ENCODE data around the gene FOXN1. TPM values are rescaled to one million over a fixed set of nuclear protein-coding genes. Genes with fewer than 3 reads are reported as not detected.

FOXN1 gene
- total and polyA plus RNA-seq, 7 experiments from 2014 or later, result not detected

- Mint-ChIP-seq H3K36me3 (no peaks in the 10 kb centered on the region), H3K4me3 (no peak overlapping the region), H3K4me1 (peaks cover 0 to 2% (median 0%) of the 10 kb centered on the region in 7 donors), H3K27me3 (no peaks in the 10 kb centered on the region), H3K9me3 (no peaks in the 10 kb centered on the region), H3K27ac (no peak overlapping the region)
- intact Hi-C loops (cut with micrococcal nuclease), result no loop called here
- no peak for ATAC-seq
- H3K36me3 ChIP-seq (ENCODE audit: control insufficient read depth in 2 of 3, insufficient read depth in 3 of 3, low read length in 3 of 3), result no peaks in the 10 kb centered on the region
- H3K27ac ChIP-seq (ENCODE audit: low read depth, low read length), result no peak overlapping the region
- no peaks in the 10 kb centered on the region for H3K9me3 ChIP-seq (ENCODE audit: control insufficient read depth in 2 of 3, low read length in 3 of 3)
- CTCF ChIA-PET, result interaction anchor here (0.8 to 1.4 kb wide), 2 partner anchors 120 to 126 kb away, joined by 3 to 5 read pairs; no protein-coding TSS in a partner anchor
- DNase-seq, result no peak
- no peaks in the 10 kb centered on the region for H3K4me1 ChIP-seq (ENCODE audit: control insufficient read depth in 2 of 2, insufficient read depth in 2 of 2, low read length in 2 of 2)
- no peaks in the 10 kb centered on the region for H3K27me3 ChIP-seq (ENCODE audit: control insufficient read depth in 2 of 2, insufficient read depth in 2 of 2, low read length in 2 of 2)
- no peak overlapping the region for H3K4me3 ChIP-seq (ENCODE audit: low read length)
- POLR2A ChIA-PET, result no interaction called here
These were observed 13.5 kb upstream of the FOXN1 start for GRCh38 chr17:28492352-28493310.

GRCh38 chr17:28493460-28493859, 12.7 kb upstream of the FOXN1 start:
- CTCF ChIA-PET, result interaction anchor here (1.2 to 1.4 kb wide), 3 partner anchors 44 to 119 kb away, joined by 5 to 8 read pairs (median 5); no protein-coding TSS in a partner anchor

GRCh38 chr17:28494445-28495188, 11.5 kb upstream of the FOXN1 start:
- Histone ChIP-seq H3K4me3 (ENCODE audit: low read length) (no peak overlapping the region), H3K36me3 (ENCODE audit: control insufficient read depth in 2 of 3, insufficient read depth in 3 of 3, low read length in 3 of 3) (no peaks in the 10 kb centered on the region), H3K27ac (ENCODE audit: low read depth, low read length) (no peak overlapping the region), H3K27me3 (ENCODE audit: control insufficient read depth in 2 of 2, insufficient read depth in 2 of 2, low read length in 2 of 2) (no peaks in the 10 kb centered on the region), H3K4me1 (ENCODE audit: control insufficient read depth in 2 of 2, insufficient read depth in 2 of 2, low read length in 2 of 2) (no peaks in the 10 kb centered on the region), H3K9me3 (ENCODE audit: control insufficient read depth in 2 of 3, low read length in 3 of 3) (no peaks in the 10 kb centered on the region)
- DNase-seq (peak; percentile 56 to 85 (median 73)), ATAC-seq (peak; percentile 90)
- CTCF ChIA-PET, result interaction anchor here (0.8 to 2.3 kb wide), 6 partner anchors 43 to 181 kb away, joined by 3 to 19 read pairs (median 4); no protein-coding TSS in a partner anchor
- no peaks in the 10 kb centered on the region for H3K9me3 Mint-ChIP-seq
- no peaks in the 10 kb centered on the region for H3K27me3 Mint-ChIP-seq
- no peak overlapping the region for H3K4me3 Mint-ChIP-seq
- H3K36me3 Mint-ChIP-seq, result no peaks in the 10 kb centered on the region
- H3K27ac Mint-ChIP-seq, result no peak overlapping the region
- peaks cover 0 to 2% (median 0%) of the 10 kb centered on the region in 7 donors for H3K4me1 Mint-ChIP-seq
- intact Hi-C loops (cut with micrococcal nuclease), result loop anchor here (1.0 to 2.0 kb wide), 6 partner anchors 46 to 153 kb away; no protein-coding TSS in a partner anchor
- POLR2A ChIA-PET, result no interaction called here

More at GRCh38 chr17:28493460-28493859, 12.7 kb upstream of the FOXN1 start:
- no peak for ATAC-seq
- POLR2A ChIA-PET, result no interaction called here
- Histone ChIP-seq H3K4me1 (ENCODE audit: control insufficient read depth in 2 of 2, insufficient read depth in 2 of 2, low read length in 2 of 2) (no peaks in the 10 kb centered on the region), H3K9me3 (ENCODE audit: control insufficient read depth in 2 of 3, low read length in 3 of 3) (no peaks in the 10 kb centered on the region), H3K27ac (ENCODE audit: low read depth, low read length) (no peak overlapping the region), H3K4me3 (ENCODE audit: low read length) (no peak overlapping the region), H3K27me3 (ENCODE audit: control insufficient read depth in 2 of 2, insufficient read depth in 2 of 2, low read length in 2 of 2) (no peaks in the 10 kb centered on the region), H3K36me3 (ENCODE audit: control insufficient read depth in 2 of 3, insufficient read depth in 3 of 3, low read length in 3 of 3) (no peaks in the 10 kb centered on the region)
- H3K27me3 Mint-ChIP-seq, result no peaks in the 10 kb centered on the region
- DNase-seq, result no peak
- no peak overlapping the region for H3K4me3 Mint-ChIP-seq
- no peaks in the 10 kb centered on the region for H3K9me3 Mint-ChIP-seq
- H3K27ac Mint-ChIP-seq, result no peak overlapping the region
- H3K36me3 Mint-ChIP-seq, result no peaks in the 10 kb centered on the region
- intact Hi-C loops (cut with micrococcal nuclease), result no loop called here
- peaks cover 0 to 2% (median 0%) of the 10 kb centered on the region in 7 donors for H3K4me1 Mint-ChIP-seq

GRCh38 chr17:28495635-28496034, 10.5 kb upstream of the FOXN1 start:
- no peaks in the 10 kb centered on the region for H3K4me1 ChIP-seq (ENCODE audit: control insufficient read depth in 2 of 2, insufficient read depth in 2 of 2, low read length in 2 of 2)
- no peak overlapping the region for H3K4me3 Mint-ChIP-seq
- H3K27ac Mint-ChIP-seq, result peak overlapping the region in 1 of 9 donors; percentile 60
- H3K36me3 Mint-ChIP-seq, result no peaks in the 10 kb centered on the region
- intact Hi-C loops (cut with micrococcal nuclease), result loop anchor here (2.0 kb wide), 2 partner anchors 53 to 93 kb away; no protein-coding TSS in a partner anchor
- no peak overlapping the region for H3K27ac ChIP-seq (ENCODE audit: low read depth, low read length)
- H3K27me3 ChIP-seq (ENCODE audit: control insufficient read depth in 2 of 2, insufficient read depth in 2 of 2, low read length in 2 of 2), result no peaks in the 10 kb centered on the region
- CTCF ChIA-PET, result interaction anchor here (0.7 to 2.3 kb wide), 5 partner anchors 54 to 180 kb away, joined by 3 to 19 read pairs (median 3); no protein-coding TSS in a partner anchor
- no peak overlapping the region for H3K4me3 ChIP-seq (ENCODE audit: low read length)
- ATAC-seq (no peak), DNase-seq (no peak)
- H3K27me3 Mint-ChIP-seq, result no peaks in the 10 kb centered on the region
- peaks cover 0 to 2% (median 0%) of the 10 kb centered on the region in 7 donors for H3K4me1 Mint-ChIP-seq
- H3K9me3 Mint-ChIP-seq, result no peaks in the 10 kb centered on the region
- H3K36me3 ChIP-seq (ENCODE audit: control insufficient read depth in 2 of 3, insufficient read depth in 3 of 3, low read length in 3 of 3), result no peaks in the 10 kb centered on the region
- POLR2A ChIA-PET, result interaction anchor here (0.9 kb wide), 1 partner anchor 36 kb away, joined by 3 read pairs; no protein-coding TSS in a partner anchor
- H3K9me3 ChIP-seq (ENCODE audit: control insufficient read depth in 2 of 3, low read length in 3 of 3), result no peaks in the 10 kb centered on the region

GRCh38 chr17:28497931-28498330, 8.2 kb upstream of the FOXN1 start:
- H3K4me3 ChIP-seq (ENCODE audit: low read length), result no peak overlapping the region
- DNase-seq, result no peak
- Mint-ChIP-seq H3K36me3 (no peaks in the 10 kb centered on the region), H3K9me3 (no peaks in the 10 kb centered on the region), H3K4me3 (no peak overlapping the region), H3K27me3 (no peaks in the 10 kb centered on the region), H3K27ac (no peak overlapping the region), H3K4me1 (peaks cover 0 to 2% (median 0%) of the 10 kb centered on the region in 7 donors)
- intact Hi-C loops (cut with micrococcal nuclease), result no loop called here
- no peaks in the 10 kb centered on the region for H3K36me3 ChIP-seq (ENCODE audit: control insufficient read depth in 2 of 3, insufficient read depth in 3 of 3, low read length in 3 of 3)
- no peaks in the 10 kb centered on the region for H3K9me3 ChIP-seq (ENCODE audit: control insufficient read depth in 2 of 3, low read length in 3 of 3)
- H3K27ac ChIP-seq (ENCODE audit: low read depth, low read length), result no peak overlapping the region
- ATAC-seq, result no peak
- ChIA-PET CTCF (interaction anchor here (1.7 kb wide), 1 partner anchor 55 kb away, joined by 3 read pairs; no protein-coding TSS in a partner anchor), POLR2A (no interaction called here)
- H3K27me3 ChIP-seq (ENCODE audit: control insufficient read depth in 2 of 2, insufficient read depth in 2 of 2, low read length in 2 of 2), result no peaks in the 10 kb centered on the region
- no peaks in the 10 kb centered on the region for H3K4me1 ChIP-seq (ENCODE audit: control insufficient read depth in 2 of 2, insufficient read depth in 2 of 2, low read length in 2 of 2)

GRCh38 chr17:28498652-28499363, 7.3 kb upstream of the FOXN1 start:
- H3K9me3 Mint-ChIP-seq, result no peaks in the 10 kb centered on the region
- DNase-seq, result no peak
- no peak for ATAC-seq
- H3K4me3 ChIP-seq (ENCODE audit: low read length), result no peak overlapping the region
- no peaks in the 10 kb centered on the region for H3K4me1 ChIP-seq (ENCODE audit: control insufficient read depth in 2 of 2, insufficient read depth in 2 of 2, low read length in 2 of 2)
- intact Hi-C loops (cut with micrococcal nuclease), result no loop called here
- H3K27me3 ChIP-seq (ENCODE audit: control insufficient read depth in 2 of 2, insufficient read depth in 2 of 2, low read length in 2 of 2), result no peaks in the 10 kb centered on the region
- H3K36me3 Mint-ChIP-seq, result no peaks in the 10 kb centered on the region
- CTCF ChIA-PET, result interaction anchor here (1.7 kb wide), 1 partner anchor 54 kb away, joined by 3 read pairs; no protein-coding TSS in a partner anchor
- no peak overlapping the region for H3K27ac ChIP-seq (ENCODE audit: low read depth, low read length)
- H3K4me3 Mint-ChIP-seq, result no peak overlapping the region
- no peak overlapping the region for H3K27ac Mint-ChIP-seq
- no peaks in the 10 kb centered on the region for H3K36me3 ChIP-seq (ENCODE audit: control insufficient read depth in 2 of 3, insufficient read depth in 3 of 3, low read length in 3 of 3)
- peaks cover 0 to 2% (median 0%) of the 10 kb centered on the region in 7 donors for H3K4me1 Mint-ChIP-seq
- no peaks in the 10 kb centered on the region for H3K9me3 ChIP-seq (ENCODE audit: control insufficient read depth in 2 of 3, low read length in 3 of 3)
- no peaks in the 10 kb centered on the region for H3K27me3 Mint-ChIP-seq
- POLR2A ChIA-PET, result no interaction called here
